A673 (cell line): ENCODE measurements around the gene RITA1. TPM values are rescaled to one million over a fixed set of nuclear protein-coding genes. Genes with fewer than 3 reads are reported as not detected.

Experiments used
- BruUV-seq: library from RNA; stranded (reverse); fragments of 400-500 nt; replicated peaks from 2 replicates; lab custom pipeline; 2021; lab: Mats Ljungman, UMichigan
- CTCF ChIA-PET: fragments of 300-600 bp; sonication (Branson Sonifier 250); formaldehyde crosslinking; loops from one replicate; lab custom pipeline; 2022; ENCODE audit warnings: antibody characterized with exemption; lab: Charles Lee
- POLR2A ChIA-PET: fragments of 300-600 bp; sonication (Branson Sonifier 250); formaldehyde crosslinking; loops from one replicate; lab custom pipeline; 2022; ENCODE audit warnings: antibody characterized with exemption; ENCODE audit not compliant: low non-redundant PET; lab: Charles Lee
- DNase-seq: peaks from one replicate; pipeline ENCODE4 v3.0.0-alpha.2; 2015; ENCODE audit warnings: low spot score
- H3K27ac ChIP-seq: fragments of 200-600 bp; sonication (generic); 2 replicates; pipeline ENCODE4 v1.5.1; 2016; ENCODE audit warnings: mixed run types, low read depth, mild to moderate bottlenecking, mixed read lengths, antibody characterized with exemption, low read length; ENCODE audit not compliant: poor library complexity, severe bottlenecking
- H3K27me3 ChIP-seq: fragments of 200-600 bp; sonication (generic); replicated peaks from 2 replicates; pipeline ENCODE4 v1.6.1; 2017; ENCODE audit warnings: mixed run types, low read depth, mild to moderate bottlenecking, mixed read lengths, antibody characterized with exemption, low read length; ENCODE audit not compliant: insufficient read depth, poor library complexity
- H3K36me3 ChIP-seq: fragments of 200-600 bp; sonication (generic); 2 replicates; pipeline ENCODE4 v1.6.1; 2016; ENCODE audit warnings: mixed run types, mild to moderate bottlenecking, mixed read lengths, antibody characterized with exemption, low read length; ENCODE audit not compliant: insufficient read depth, poor library complexity, severe bottlenecking
- H3K4me1 ChIP-seq: fragments of 200-600 bp; sonication (generic); 2 replicates; pipeline ENCODE4 v1.6.1; 2017; ENCODE audit warnings: mixed run types, mild to moderate bottlenecking, mixed read lengths, antibody characterized with exemption, low read length; ENCODE audit not compliant: insufficient read depth, poor library complexity, severe bottlenecking
- H3K4me3 ChIP-seq: fragments of 200-600 bp; sonication (generic); 2 replicates; pipeline ENCODE4 v1.5.1; 2016; ENCODE audit warnings: low read depth, mixed run types, mild to moderate bottlenecking, mixed read lengths, low read length; ENCODE audit not compliant: poor library complexity, severe bottlenecking
- H3K9me3 ChIP-seq: fragments of 200-600 bp; sonication (generic); 2 replicates; pipeline ENCODE4 v1.6.1; 2016; ENCODE audit warnings: mixed run types, low read depth, mild to moderate bottlenecking, mixed read lengths, antibody characterized with exemption, low read length; ENCODE audit not compliant: poor library complexity, severe bottlenecking
- EZH2 ChIP-seq: fragments of 200-600 bp; sonication (generic); IDR thresholded peaks from 2 replicates; pipeline ENCODE4 v1.6.1; 2017; ENCODE audit warnings: borderline replicate concordance, low read depth, mild to moderate bottlenecking, mixed read lengths, antibody characterized with exemption, low read length; ENCODE audit not compliant: poor library complexity, severe bottlenecking
- intact Hi-C: fragments of 100-400 bp; cut with micrococcal nuclease; formaldehyde crosslinking; loops from one replicate; pipeline ENCODE4 v1.10.0; 2022; ENCODE audit not compliant: unreplicated experiment
- total RNA-seq: library from RNA; stranded (reverse); gene quantifications from 2 replicates; pipeline ENCODE4 v1.2.3, GENCODE V29; 2021
- TF ChIP-seq, protein P1 (sequence below): fragments of 300-800, 200-600 bp; sonication (generic); conservative IDR thresholded peaks from 2 replicates; pipeline ENCODE4 v1.5.1; 2017; ENCODE audit warnings: low read depth, mild to moderate bottlenecking, antibody characterized with exemption, low read length, moderate library complexity, mixed read lengths

Gene RITA1
- total RNA-seq, 1 experiment from 2014 or later: 22.3 TPM

DNA sequence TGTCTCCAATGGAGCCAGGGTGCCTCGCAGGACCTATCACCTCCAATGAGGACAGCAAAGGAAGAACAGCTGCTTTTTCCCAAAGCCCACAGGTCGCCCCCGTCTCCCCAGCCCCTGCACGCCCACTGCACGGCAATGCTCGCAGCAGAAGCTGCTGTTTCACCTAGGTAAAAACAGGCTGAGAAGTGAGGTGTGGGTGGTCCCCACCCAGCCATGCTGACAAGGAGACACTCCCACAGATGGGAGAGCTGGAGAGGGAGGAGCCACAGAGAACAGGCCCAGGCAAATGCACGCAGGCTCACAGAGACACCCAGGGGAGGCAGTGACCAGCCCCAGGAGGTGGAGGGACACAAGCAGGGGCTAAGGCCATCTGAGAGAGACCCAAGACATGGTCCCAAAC is 25.6 kb upstream of the RITA1 start:
- BruUV-seq: no TSS peak
- Histone ChIP-seq H3K4me3 (no peak overlapping the region), H3K36me3 (peaks cover 29% of the 10 kb centered on the region), H3K27me3 (no peaks in the 10 kb centered on the region), H3K9me3 (no peaks in the 10 kb centered on the region), H3K4me1 (peaks cover 7% of the 10 kb centered on the region), H3K27ac (no peak overlapping the region)
- CTCF ChIA-PET: no interaction called here
- POLR2A ChIA-PET: no interaction called here
- no peak for DNase-seq
- no peak for TF ChIP-seq EZH2
- TF ChIP-seq, protein P1, sequence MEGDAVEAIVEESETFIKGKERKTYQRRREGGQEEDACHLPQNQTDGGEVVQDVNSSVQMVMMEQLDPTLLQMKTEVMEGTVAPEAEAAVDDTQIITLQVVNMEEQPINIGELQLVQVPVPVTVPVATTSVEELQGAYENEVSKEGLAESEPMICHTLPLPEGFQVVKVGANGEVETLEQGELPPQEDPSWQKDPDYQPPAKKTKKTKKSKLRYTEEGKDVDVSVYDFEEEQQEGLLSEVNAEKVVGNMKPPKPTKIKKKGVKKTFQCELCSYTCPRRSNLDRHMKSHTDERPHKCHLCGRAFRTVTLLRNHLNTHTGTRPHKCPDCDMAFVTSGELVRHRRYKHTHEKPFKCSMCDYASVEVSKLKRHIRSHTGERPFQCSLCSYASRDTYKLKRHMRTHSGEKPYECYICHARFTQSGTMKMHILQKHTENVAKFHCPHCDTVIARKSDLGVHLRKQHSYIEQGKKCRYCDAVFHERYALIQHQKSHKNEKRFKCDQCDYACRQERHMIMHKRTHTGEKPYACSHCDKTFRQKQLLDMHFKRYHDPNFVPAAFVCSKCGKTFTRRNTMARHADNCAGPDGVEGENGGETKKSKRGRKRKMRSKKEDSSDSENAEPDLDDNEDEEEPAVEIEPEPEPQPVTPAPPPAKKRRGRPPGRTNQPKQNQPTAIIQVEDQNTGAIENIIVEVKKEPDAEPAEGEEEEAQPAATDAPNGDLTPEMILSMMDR: no peak
- intact Hi-C loops: loop anchor here (10.0 kb wide), 1 partner anchor 165 kb away; no protein-coding TSS in a partner anchor

DNA sequence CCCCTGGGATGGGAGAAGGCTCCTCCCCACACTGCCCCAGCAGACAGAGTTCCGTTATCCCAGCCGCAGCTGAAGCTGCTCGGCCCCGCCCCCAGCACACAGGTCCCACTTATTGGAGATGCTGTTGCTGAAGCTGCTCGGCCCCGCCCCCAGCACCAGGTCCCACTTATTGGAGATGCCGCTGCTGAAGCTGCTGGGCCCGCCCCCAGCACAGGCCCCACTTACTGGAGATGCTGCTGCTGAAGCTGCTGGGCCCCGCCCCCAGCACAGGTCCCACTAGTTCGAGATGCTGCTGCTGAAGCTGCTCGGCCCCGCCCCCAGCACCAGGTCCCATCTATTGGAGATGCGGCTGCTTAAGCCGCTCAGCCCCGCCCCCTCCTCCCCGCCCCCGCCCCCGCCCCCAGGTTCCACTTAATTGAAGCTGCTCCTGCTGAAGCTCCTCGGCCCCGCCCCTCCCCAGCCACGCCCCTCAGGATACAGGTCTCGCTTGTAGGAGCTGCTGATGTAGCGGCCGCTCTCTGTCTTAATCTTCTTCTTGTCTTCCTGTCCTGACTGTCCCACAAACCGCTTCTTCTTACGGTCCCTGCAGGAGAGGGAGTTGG is 24.0 kb upstream of the RITA1 start:
- no TSS peak for BruUV-seq
- Histone ChIP-seq H3K27me3 (no peaks in the 10 kb centered on the region), H3K27ac (no peak overlapping the region), H3K4me3 (no peak overlapping the region), H3K4me1 (peaks cover 7% of the 10 kb centered on the region), H3K36me3 (peaks cover 29% of the 10 kb centered on the region), H3K9me3 (no peaks in the 10 kb centered on the region)
- no peak for TF ChIP-seq EZH2
- TF ChIP-seq, protein P1: no peak
- intact Hi-C loops: no loop called here
- POLR2A ChIA-PET: interaction anchor here (0.6 kb wide), 1 partner anchor 304 kb away, joined by 3 read pairs; no protein-coding TSS in a partner anchor
- CTCF ChIA-PET: interaction anchor here (0.6 to 1.3 kb wide), 5 partner anchors 12 to 255 kb away, joined by 3 to 6 read pairs (median 3); no protein-coding TSS in a partner anchor
- peak; percentile 97 for DNase-seq

DNA sequence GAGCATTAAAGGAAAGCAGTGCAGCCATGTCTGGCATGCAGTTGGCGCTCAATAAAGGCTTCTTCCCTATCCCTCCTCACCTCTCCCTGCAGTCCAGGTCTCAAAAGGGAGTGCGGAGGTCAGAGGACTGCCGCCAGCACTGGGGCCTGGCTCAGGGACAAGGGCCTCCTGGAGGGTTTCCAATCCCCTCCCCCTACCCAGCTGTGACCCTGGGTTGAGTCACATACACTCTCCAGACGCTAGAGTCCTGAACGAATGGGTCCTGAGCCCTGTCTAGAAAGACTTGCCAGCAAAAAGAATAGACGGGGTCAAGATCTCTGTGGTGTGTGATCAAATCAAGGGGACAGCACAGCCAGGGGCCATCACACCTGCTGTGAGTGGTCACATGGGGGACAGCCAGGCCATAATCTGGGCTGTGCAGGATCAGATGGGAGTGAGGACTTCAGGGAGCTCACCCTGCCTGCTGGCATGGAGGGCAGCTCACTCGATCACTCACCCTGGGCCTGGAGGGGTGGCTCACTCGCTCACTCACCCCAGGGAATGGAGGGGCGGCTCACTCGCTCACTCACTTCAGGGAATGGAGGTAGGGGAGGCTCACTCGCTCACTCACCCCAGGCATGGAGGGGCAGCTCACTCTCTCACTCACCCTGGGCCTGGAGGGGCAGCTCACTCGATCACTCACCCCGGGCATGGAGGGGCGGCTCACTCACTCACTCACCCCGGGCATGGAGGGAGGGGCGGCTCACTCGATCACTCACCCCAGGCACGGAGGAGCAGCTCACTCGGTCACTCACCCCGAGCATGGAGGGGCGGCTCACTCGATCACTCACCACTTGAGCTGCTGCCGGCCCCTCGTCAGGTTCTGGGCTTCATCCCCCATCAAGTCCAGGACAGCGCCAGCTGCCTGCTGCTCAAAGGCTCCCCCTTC is 23.2 kb upstream of the RITA1 start:
- peaks cover 29% of the 10 kb centered on the region for H3K36me3 ChIP-seq
- DNase-seq: no peak
- POLR2A ChIA-PET: interaction anchor here (0.6 kb wide), 1 partner anchor 303 kb away, joined by 3 read pairs; no protein-coding TSS in a partner anchor

More for the DNA sequence above, 23.2 kb upstream of the RITA1 start:
- TF ChIP-seq EZH2: no peak
- TF ChIP-seq, protein P1: no peak
- Histone ChIP-seq H3K27me3 (no peaks in the 10 kb centered on the region), H3K4me1 (peaks cover 7% of the 10 kb centered on the region), H3K4me3 (no peak overlapping the region), H3K27ac (no peak overlapping the region), H3K9me3 (no peaks in the 10 kb centered on the region)
- CTCF ChIA-PET: interaction anchor here (0.8 to 1.3 kb wide), 2 partner anchors 12 to 169 kb away, joined by 3 to 6 read pairs; no protein-coding TSS in a partner anchor
- intact Hi-C loops: no loop called here
- no TSS peak for BruUV-seq
